GM12878 (cell line): ENCODE results near the gene KCNK1.

Source experiments
- BCL11A ChIP-seq: IDR thresholded peaks from 2 replicates; pipeline ENCODE4 v1.6.1; 2011; ENCODE audit warnings: low read depth, low read length
- CEBPB ChIP-seq, 2 experiments: fragments of 150-350 bp in 1 of 2; IDR thresholded peaks; 2 replicates each; pipeline ENCODE4 v1.6.1; 2012 to 2014; ENCODE audit warnings: low read depth in 2 of 2, low read length in 2 of 2, borderline replicate concordance in 1 of 2, inconsistent platforms in 1 of 2
- EGR1 ChIP-seq, 2 experiments: IDR thresholded peaks; 1 replicate in 1 of 2; 2 replicates in 1 of 2; pipeline ENCODE4 v1.6.1; 2011 to 2012; ENCODE audit warnings: low read depth in 2 of 2, low read length in 2 of 2, borderline replicate concordance in 1 of 2, mild to moderate bottlenecking in 1 of 2, moderate library complexity in 1 of 2
- HDAC6 ChIP-seq: fragments of 200-600 bp; sonication (generic); IDR thresholded peaks from one replicate; pipeline ENCODE4 v1.8.0; 2017; ENCODE audit warnings: antibody characterized with exemption; ENCODE audit not compliant: unreplicated experiment
- TF ChIP-seq, protein P1 (sequence below), 3 experiments: IDR thresholded peaks in 2 of 3; conservative IDR thresholded peaks in 1 of 3; 2 replicates each; pipeline ENCODE4 v1.5.1; 2011; ENCODE audit warnings: low read depth in 3 of 3, low read length in 3 of 3, mild to moderate bottlenecking in 3 of 3, control low read depth in 2 of 3, moderate library complexity in 2 of 3, inconsistent platforms in 1 of 3, mixed read lengths in 1 of 3; ENCODE audit not compliant: control insufficient read depth in 2 of 3, insufficient read depth in 1 of 3; ENCODE audit errors: extremely low read depth in 1 of 3

- TF ChIP-seq, protein P1, sequence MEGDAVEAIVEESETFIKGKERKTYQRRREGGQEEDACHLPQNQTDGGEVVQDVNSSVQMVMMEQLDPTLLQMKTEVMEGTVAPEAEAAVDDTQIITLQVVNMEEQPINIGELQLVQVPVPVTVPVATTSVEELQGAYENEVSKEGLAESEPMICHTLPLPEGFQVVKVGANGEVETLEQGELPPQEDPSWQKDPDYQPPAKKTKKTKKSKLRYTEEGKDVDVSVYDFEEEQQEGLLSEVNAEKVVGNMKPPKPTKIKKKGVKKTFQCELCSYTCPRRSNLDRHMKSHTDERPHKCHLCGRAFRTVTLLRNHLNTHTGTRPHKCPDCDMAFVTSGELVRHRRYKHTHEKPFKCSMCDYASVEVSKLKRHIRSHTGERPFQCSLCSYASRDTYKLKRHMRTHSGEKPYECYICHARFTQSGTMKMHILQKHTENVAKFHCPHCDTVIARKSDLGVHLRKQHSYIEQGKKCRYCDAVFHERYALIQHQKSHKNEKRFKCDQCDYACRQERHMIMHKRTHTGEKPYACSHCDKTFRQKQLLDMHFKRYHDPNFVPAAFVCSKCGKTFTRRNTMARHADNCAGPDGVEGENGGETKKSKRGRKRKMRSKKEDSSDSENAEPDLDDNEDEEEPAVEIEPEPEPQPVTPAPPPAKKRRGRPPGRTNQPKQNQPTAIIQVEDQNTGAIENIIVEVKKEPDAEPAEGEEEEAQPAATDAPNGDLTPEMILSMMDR (IDR thresholded peaks at IDR 0.05 in 2 of 3, conservative IDR thresholded peaks at IDR 0.05 in 1 of 3; ENCODE audit: control insufficient read depth in 2 of 3, extremely low read depth in 1 of 3, insufficient read depth in 1 of 3, low read depth in 3 of 3, low read length in 3 of 3), result no peak
- TF ChIP-seq BCL11A (no peak), CEBPB (IDR thresholded peaks at IDR 0.05; ENCODE audit: borderline replicate concordance in 1 of 2, low read depth in 2 of 2, low read length in 2 of 2) (no peak), EGR1 (IDR thresholded peaks at IDR 0.05; ENCODE audit: borderline replicate concordance in 1 of 2, low read depth in 2 of 2, low read length in 2 of 2) (no peak), HDAC6 (no peak)
These were observed 54.3 kb downstream of the KCNK1 start for GRCh38 chr1:233668146-233668724.
